Measurements from ENCODE around the gene CDCA5. TPM values are rescaled to one million over a fixed set of nuclear protein-coding genes. Genes with fewer than 3 reads are reported as not detected.

Gene CDCA5
- total and polyA plus RNA-seq, 9 donors, result 0.38 to 2.8 (median 0.79) TPM; not detected in 1

GRCh38 chr11:65107078-65107477 is 23.2 kb upstream of the CDCA5 start:
- no peak overlapping the region for H3K27ac ChIP-seq
- no peaks in the 10 kb centered on the region for H3K36me3 ChIP-seq
- peak in 1 of 5 donors; percentile 22 for DNase-seq
- H3K27me3 ChIP-seq, result no peaks in the 10 kb centered on the region
- TF ChIP-seq POLR2A (IDR thresholded peaks at IDR 0.05), result no peak
- TF ChIP-seq EP300 (IDR thresholded peaks at IDR 0.05), result no peak
- no peak for TF ChIP-seq CTCF (IDR thresholded peaks at IDR 0.05)
- H3K4me1 ChIP-seq (ENCODE audit: insufficient read depth), result peaks cover 24% of the 10 kb centered on the region
- H3K4me3 ChIP-seq, result no peak overlapping the region
- intact Hi-C loops (cut with DNase I), result no loop called here
- H3K9me3 ChIP-seq, result no peaks in the 10 kb centered on the region
- 91 to 92% (median 91%) methylated on average over 10 to 15 of the region's 15 CpGs for WGBS, 3 donors

GRCh38 chr11:65104628-65105027 is 20.8 kb upstream of the CDCA5 start:
- peak in 1 of 5 donors; percentile 49 for DNase-seq
- H3K36me3 ChIP-seq, result no peaks in the 10 kb centered on the region
- H3K27me3 ChIP-seq, result no peaks in the 10 kb centered on the region
- WGBS, 3 donors, result 12 to 26% (median 17%) methylated on average over 4 of the region's 4 CpGs
- no peak for TF ChIP-seq POLR2A (IDR thresholded peaks at IDR 0.05)
- TF ChIP-seq CTCF (IDR thresholded peaks at IDR 0.05), result no peak
- no peak for TF ChIP-seq EP300 (IDR thresholded peaks at IDR 0.05)
- H3K4me3 ChIP-seq, result no peak overlapping the region
- H3K27ac ChIP-seq, result peak overlapping the region in 1 of 2 donors; percentile 80
- H3K4me1 ChIP-seq (ENCODE audit: insufficient read depth), result peaks cover 20% of the 10 kb centered on the region
- intact Hi-C loops (cut with DNase I), result no loop called here
- H3K9me3 ChIP-seq, result no peaks in the 10 kb centered on the region

- Histone ChIP-seq H3K36me3 (no peaks in the 10 kb centered on the region), H3K27ac (peak overlapping the region in 1 of 2 donors; percentile 80), H3K4me1 (ENCODE audit: insufficient read depth) (peaks cover 20% of the 10 kb centered on the region), H3K4me3 (no peak overlapping the region), H3K27me3 (no peaks in the 10 kb centered on the region), H3K9me3 (no peaks in the 10 kb centered on the region)
- intact Hi-C loops (cut with DNase I), result no loop called here
- TF ChIP-seq EP300 (IDR thresholded peaks at IDR 0.05) (no peak), CTCF (IDR thresholded peaks at IDR 0.05) (no peak), POLR2A (IDR thresholded peaks at IDR 0.05) (no peak)
- DNase-seq, result no peak
Measured at GRCh38 chr11:65103476-65103875, 19.6 kb upstream of the CDCA5 start.

- no peak for DNase-seq
- Histone ChIP-seq H3K27me3 (no peaks in the 10 kb centered on the region), H3K36me3 (no peaks in the 10 kb centered on the region), H3K4me3 (no peak overlapping the region), H3K9me3 (no peaks in the 10 kb centered on the region), H3K27ac (peak overlapping the region in 1 of 2 donors; percentile 80), H3K4me1 (ENCODE audit: insufficient read depth) (peaks cover 22% of the 10 kb centered on the region)
- WGBS, 3 donors, result 68 to 74% (median 72%) methylated on average over 8 of the region's 8 CpGs
- intact Hi-C loops (cut with DNase I), result no loop called here
- TF ChIP-seq CTCF (IDR thresholded peaks at IDR 0.05), result no peak
- no peak for TF ChIP-seq POLR2A (IDR thresholded peaks at IDR 0.05)
- no peak for TF ChIP-seq EP300 (IDR thresholded peaks at IDR 0.05)
Measured at GRCh38 chr11:65102142-65103095, 18.6 kb upstream of the CDCA5 start.

Data from ovary (tissue), 9 donors.